ENCODE measurements around the gene PLRG1.

DNA sequence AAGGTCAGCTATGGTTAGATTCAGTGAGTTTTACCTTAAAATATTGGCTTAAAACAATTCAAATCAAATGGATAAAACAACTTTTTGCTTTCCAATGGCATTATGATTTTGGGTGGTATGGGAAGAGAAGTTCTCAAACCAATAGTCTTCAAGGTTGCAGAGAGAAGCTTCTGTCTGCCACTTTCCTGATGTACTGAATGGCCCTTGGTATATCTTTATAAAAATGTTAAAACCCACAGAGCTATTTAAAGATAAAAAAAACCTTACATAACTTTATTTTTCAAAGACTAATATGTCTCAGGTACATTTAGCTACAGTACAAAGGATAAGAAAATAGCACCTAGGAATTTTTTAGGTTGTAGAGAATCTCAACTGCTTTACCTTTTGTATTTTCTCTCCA, 33.5 kb upstream of the PLRG1 start:
- TF ChIP-seq, protein P1, sequence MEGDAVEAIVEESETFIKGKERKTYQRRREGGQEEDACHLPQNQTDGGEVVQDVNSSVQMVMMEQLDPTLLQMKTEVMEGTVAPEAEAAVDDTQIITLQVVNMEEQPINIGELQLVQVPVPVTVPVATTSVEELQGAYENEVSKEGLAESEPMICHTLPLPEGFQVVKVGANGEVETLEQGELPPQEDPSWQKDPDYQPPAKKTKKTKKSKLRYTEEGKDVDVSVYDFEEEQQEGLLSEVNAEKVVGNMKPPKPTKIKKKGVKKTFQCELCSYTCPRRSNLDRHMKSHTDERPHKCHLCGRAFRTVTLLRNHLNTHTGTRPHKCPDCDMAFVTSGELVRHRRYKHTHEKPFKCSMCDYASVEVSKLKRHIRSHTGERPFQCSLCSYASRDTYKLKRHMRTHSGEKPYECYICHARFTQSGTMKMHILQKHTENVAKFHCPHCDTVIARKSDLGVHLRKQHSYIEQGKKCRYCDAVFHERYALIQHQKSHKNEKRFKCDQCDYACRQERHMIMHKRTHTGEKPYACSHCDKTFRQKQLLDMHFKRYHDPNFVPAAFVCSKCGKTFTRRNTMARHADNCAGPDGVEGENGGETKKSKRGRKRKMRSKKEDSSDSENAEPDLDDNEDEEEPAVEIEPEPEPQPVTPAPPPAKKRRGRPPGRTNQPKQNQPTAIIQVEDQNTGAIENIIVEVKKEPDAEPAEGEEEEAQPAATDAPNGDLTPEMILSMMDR (optimal IDR thresholded peaks at IDR 0.05 in 1 of 3, IDR thresholded peaks at IDR 0.05 in 1 of 3, conservative IDR thresholded peaks at IDR 0.05 in 1 of 3; ENCODE audit: extremely low read depth in 1 of 3, insufficient read depth in 2 of 3, low read length in 3 of 3): no peak
- no peak for TF ChIP-seq EZH2 (IDR thresholded peaks at IDR 0.05; ENCODE audit: low read length)
